HG03139 (cell line): Measurements from ENCODE around the gene CYCS.
A peak's percentile ranks its signal among the peaks of the same experiment; 100 is the strongest.
"Not testable (repeated sequence)": the region's sequence is repeated elsewhere in the genome, so short reads cannot be mapped to it uniquely, and the experiment has no call there.

Experiments
- ATAC-seq: cut with Tn5 transposase; IDR thresholded peaks from one replicate; pipeline ENCODE4 v1.9.1; 2021; ENCODE audit not compliant: unreplicated experiment

CYCS gene

GRCh38 chr7:25125137-25125946 lies at the start of gene CYCS:
CYCS (minus strand) TSS chr7:25125260; CDS start chr7:25124119, 1,141 bp downstream.
- peak; percentile 92 for ATAC-seq

GRCh38 chr7:25173184-25173583 lies 48.1 kb upstream of the CYCS start:
- no peak for ATAC-seq

GRCh38 chr7:25171516-25171915 lies 46.5 kb upstream of the CYCS start:
- no peak for ATAC-seq

GRCh38 chr7:25171071-25171470 lies 46.0 kb upstream of the CYCS start:
- ATAC-seq: no peak

- ATAC-seq: no peak
Observed at GRCh38 chr7:25169683-25170082, 44.6 kb upstream of the CYCS start.

- ATAC-seq: no peak
Observed at GRCh38 chr7:25168145-25168544, 43.1 kb upstream of the CYCS start.

GRCh38 chr7:25167262-25167843 lies 42.3 kb upstream of the CYCS start:
- no peak for ATAC-seq

- ATAC-seq: not testable (repeated sequence)
Observed at GRCh38 chr7:25159983-25160596, 35.0 kb upstream of the CYCS start.

- ATAC-seq: no peak
Observed at GRCh38 chr7:25158966-25159365, 33.9 kb upstream of the CYCS start.

GRCh38 chr7:25151773-25152172 lies 26.7 kb upstream of the CYCS start:
- no peak for ATAC-seq

- ATAC-seq: no peak
Observed at GRCh38 chr7:25149836-25150235, 24.8 kb upstream of the CYCS start.

- ATAC-seq: no peak
Observed at GRCh38 chr7:25148772-25149575, 23.9 kb upstream of the CYCS start.

GRCh38 chr7:25143763-25144162 lies 18.7 kb upstream of the CYCS start:
- ATAC-seq: no peak

- no peak for ATAC-seq
Observed at GRCh38 chr7:25139536-25139935, 14.5 kb upstream of the CYCS start.

- no peak for ATAC-seq
Observed at GRCh38 chr7:25134358-25135010, 9.4 kb upstream of the CYCS start.

GRCh38 chr7:25132430-25132829 lies 7.4 kb upstream of the CYCS start:
- ATAC-seq: no peak

- ATAC-seq: no peak
Observed at GRCh38 chr7:25126751-25127150, 1.7 kb upstream of the CYCS start.

GRCh38 chr7:25124465-25125136 lies 459 bp downstream of the CYCS start:
- ATAC-seq: no peak

GRCh38 chr7:25122373-25122772 lies 2.7 kb downstream of the CYCS start:
- no peak for ATAC-seq

- ATAC-seq: no peak
Observed at GRCh38 chr7:25121599-25121998, 3.5 kb downstream of the CYCS start.
